HepG2 (cell line): ENCODE data around the gene ANKRD1. TPM values are rescaled to one million over a fixed set of nuclear protein-coding genes. Genes with fewer than 3 reads are reported as not detected.

Source experiments
- EEA1 ChIP-seq: sonication (generic); formaldehyde crosslinking; IDR thresholded peaks from 2 replicates; pipeline ENCODE4 v1.5.1; 2020; ENCODE audit warnings: mild to moderate bottlenecking, missing genetic modification reagents, borderline replicate concordance
- HNF4G ChIP-seq, 2 experiments: sonication (generic) in 1 of 2; formaldehyde crosslinking in 1 of 2; IDR thresholded peaks; 2 replicates each; pipeline versions ENCODE4 v1.4.0 to v1.6.1; 2011 to 2020; ENCODE audit warnings: borderline replicate concordance in 2 of 2, low read depth in 2 of 2, mild to moderate bottlenecking in 2 of 2, low read length in 1 of 2, missing genetic modification reagents in 1 of 2, moderate library complexity in 1 of 2
- MEF2D ChIP-seq: sonication (generic); formaldehyde crosslinking; IDR thresholded peaks from 2 replicates; pipeline ENCODE4 v1.5.1; 2020; ENCODE audit warnings: mild to moderate bottlenecking, missing genetic modification reagents
- MEIS2 ChIP-seq: sonication (generic); formaldehyde crosslinking; IDR thresholded peaks from 2 replicates; pipeline ENCODE4 v1.9.0; 2021; ENCODE audit warnings: mild to moderate bottlenecking, missing genetic modification reagents
- NR2C2 ChIP-seq: sonication (generic); formaldehyde crosslinking; IDR thresholded peaks from 2 replicates; pipeline ENCODE4 v1.4.0; 2020; ENCODE audit warnings: missing genetic modification reagents, mild to moderate bottlenecking, moderate library complexity, borderline replicate concordance
- PPARG ChIP-seq: conservative IDR thresholded peaks from 2 replicates; pipeline ENCODE4 v1.6.1; 2016; ENCODE audit warnings: missing biosample characterization, missing genetic modification reagents
- PTBP1 ChIP-seq: fragments of 200-400 bp; formaldehyde crosslinking; IDR thresholded peaks from 2 replicates; pipeline ENCODE4 v1.6.1; 2018; ENCODE audit warnings: low read length, low read depth; ENCODE audit not compliant: poor library complexity, severe bottlenecking
- ZNF556 ChIP-seq: sonication (generic); formaldehyde crosslinking; IDR thresholded peaks from 2 replicates; pipeline ENCODE4 v1.4.0; 2020; ENCODE audit warnings: mild to moderate bottlenecking, missing genetic modification reagents, borderline replicate concordance
- ZNF598 ChIP-seq: sonication (generic); formaldehyde crosslinking; IDR thresholded peaks from 2 replicates; pipeline ENCODE4 v1.5.1; 2020; ENCODE audit warnings: mild to moderate bottlenecking, missing genetic modification reagents, borderline replicate concordance
- ZNF891 ChIP-seq: sonication (generic); formaldehyde crosslinking; IDR thresholded peaks from 2 replicates; pipeline ENCODE4 v1.5.0; 2020; ENCODE audit warnings: mild to moderate bottlenecking, missing genetic modification reagents
- polyA plus RNA-seq, 8 experiments: library from polyadenylated mRNA; depleted of rRNA in 3 of 8; stranded (reverse) in 7 of 8; unstranded in 1 of 8; fragments of >200 nt; fragmentation: Illumina TruSeq in 4 of 8; extraction: Trizol in 4 of 8; gene quantifications; 2 replicates each; pipeline versions ENCODE4 v1.2.1 to v1.2.3, GENCODE V29; 2011 to 2016; ENCODE audit warnings: low read depth in 4 of 8, missing spikeins in 1 of 8, mixed read lengths in 1 of 8; ENCODE audit not compliant: insufficient read depth in 1 of 8
- total RNA-seq, 5 experiments: library from RNA; depleted of rRNA; stranded (reverse); fragments of >200 nt; fragmentation: Illumina TruSeq; extraction: Trizol; gene quantifications; 2 replicates each; pipeline ENCODE4 v1.2.3, GENCODE V29; 2016; ENCODE audit warnings: low read depth in 1 of 5
- TF ChIP-seq, protein P1 (sequence below), 2 experiments: sonication (generic) in 1 of 2; formaldehyde crosslinking in 1 of 2; IDR thresholded peaks; 2 replicates each; pipeline versions ENCODE4 v1.6.1 to v1.9.0; 2014 to 2022; ENCODE audit warnings: antibody characterized with exemption in 1 of 2, borderline replicate concordance in 1 of 2, inconsistent platforms in 1 of 2, low read depth in 1 of 2, missing genetic modification reagents in 1 of 2
- TF ChIP-seq, protein P2 (sequence below): sonication (generic); formaldehyde crosslinking; IDR thresholded peaks from 2 replicates; pipeline ENCODE4 v1.5.1; 2020; ENCODE audit warnings: missing genetic modification reagents, mild to moderate bottlenecking, borderline replicate concordance
- TF ChIP-seq, protein P3 (sequence below): sonication (generic); formaldehyde crosslinking; IDR thresholded peaks from 2 replicates; pipeline ENCODE4 v1.9.0; 2021; ENCODE audit warnings: missing genetic modification reagents, borderline replicate concordance

ANKRD1 gene
- total and polyA plus RNA-seq, 2 of the 13 experiments (the other 11 are each of a cell fraction or from before 2014, with no cell fraction given), result 19.4 to 41.8 TPM

DNA sequence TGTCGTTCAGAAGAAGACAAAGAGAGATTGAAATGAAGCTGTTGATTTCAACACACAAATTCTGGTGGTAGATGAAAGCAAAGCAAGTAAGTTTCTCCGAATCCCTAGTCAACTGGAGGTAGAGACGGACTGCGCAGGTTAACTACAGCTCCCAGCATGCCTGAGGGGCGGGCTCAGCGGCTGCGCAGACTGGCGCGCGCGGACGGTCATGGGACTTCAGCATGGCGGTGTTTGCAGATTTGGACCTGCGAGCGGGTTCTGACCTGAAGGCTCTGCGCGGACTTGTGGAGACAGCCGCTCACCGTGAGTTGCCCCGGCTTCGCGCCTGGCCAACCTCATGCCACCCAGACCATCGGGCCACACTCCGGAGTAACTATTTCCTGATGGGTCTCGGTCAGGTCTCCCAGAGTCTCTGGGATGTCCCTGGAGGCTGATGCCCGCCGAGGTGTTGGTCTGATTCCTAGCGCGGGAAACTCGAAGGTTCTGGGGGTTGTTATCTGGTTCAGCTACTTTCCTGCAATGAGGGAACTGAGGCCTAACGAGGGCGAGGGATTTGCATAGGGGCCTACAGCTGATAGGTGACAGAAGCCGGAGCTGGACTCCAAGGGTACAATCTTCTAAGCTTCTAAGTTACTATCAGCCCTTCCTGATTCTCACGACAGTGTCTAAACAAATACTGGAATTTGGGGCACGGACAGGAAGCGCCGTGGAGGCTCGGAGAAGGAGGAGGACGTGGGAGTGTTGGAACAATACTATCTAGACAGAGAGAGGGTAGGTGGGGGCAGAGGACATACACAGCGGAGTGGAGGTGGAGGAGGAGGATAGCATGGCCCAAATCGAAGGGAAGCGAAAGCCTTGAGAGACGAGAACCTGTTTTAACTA, 48.9 kb downstream of the ANKRD1 start, which contains the start of gene RPP30 (continued):
- TF ChIP-seq, protein P1, sequence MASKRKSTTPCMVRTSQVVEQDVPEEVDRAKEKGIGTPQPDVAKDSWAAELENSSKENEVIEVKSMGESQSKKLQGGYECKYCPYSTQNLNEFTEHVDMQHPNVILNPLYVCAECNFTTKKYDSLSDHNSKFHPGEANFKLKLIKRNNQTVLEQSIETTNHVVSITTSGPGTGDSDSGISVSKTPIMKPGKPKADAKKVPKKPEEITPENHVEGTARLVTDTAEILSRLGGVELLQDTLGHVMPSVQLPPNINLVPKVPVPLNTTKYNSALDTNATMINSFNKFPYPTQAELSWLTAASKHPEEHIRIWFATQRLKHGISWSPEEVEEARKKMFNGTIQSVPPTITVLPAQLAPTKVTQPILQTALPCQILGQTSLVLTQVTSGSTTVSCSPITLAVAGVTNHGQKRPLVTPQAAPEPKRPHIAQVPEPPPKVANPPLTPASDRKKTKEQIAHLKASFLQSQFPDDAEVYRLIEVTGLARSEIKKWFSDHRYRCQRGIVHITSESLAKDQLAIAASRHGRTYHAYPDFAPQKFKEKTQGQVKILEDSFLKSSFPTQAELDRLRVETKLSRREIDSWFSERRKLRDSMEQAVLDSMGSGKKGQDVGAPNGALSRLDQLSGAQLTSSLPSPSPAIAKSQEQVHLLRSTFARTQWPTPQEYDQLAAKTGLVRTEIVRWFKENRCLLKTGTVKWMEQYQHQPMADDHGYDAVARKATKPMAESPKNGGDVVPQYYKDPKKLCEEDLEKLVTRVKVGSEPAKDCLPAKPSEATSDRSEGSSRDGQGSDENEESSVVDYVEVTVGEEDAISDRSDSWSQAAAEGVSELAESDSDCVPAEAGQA (IDR thresholded peaks at IDR 0.05; ENCODE audit: low read depth), result peak; percentile 66
- TF ChIP-seq, protein P1 (CRISPR knock-in tag; IDR thresholded peaks at IDR 0.05; ENCODE audit: borderline replicate concordance), result no peak
- TF ChIP-seq, protein P2, sequence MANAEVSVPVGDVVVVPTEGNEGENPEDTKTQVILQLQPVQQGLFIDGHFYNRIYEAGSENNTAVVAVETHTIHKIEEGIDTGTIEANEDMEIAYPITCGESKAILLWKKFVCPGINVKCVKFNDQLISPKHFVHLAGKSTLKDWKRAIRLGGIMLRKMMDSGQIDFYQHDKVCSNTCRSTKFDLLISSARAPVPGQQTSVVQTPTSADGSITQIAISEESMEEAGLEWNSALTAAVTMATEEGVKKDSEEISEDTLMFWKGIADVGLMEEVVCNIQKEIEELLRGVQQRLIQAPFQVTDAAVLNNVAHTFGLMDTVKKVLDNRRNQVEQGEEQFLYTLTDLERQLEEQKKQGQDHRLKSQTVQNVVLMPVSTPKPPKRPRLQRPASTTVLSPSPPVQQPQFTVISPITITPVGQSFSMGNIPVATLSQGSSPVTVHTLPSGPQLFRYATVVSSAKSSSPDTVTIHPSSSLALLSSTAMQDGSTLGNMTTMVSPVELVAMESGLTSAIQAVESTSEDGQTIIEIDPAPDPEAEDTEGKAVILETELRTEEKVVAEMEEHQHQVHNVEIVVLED (CRISPR knock-in tag), result peak; percentile 59; the same call in 1 of the 2 replicates
- TF ChIP-seq ZNF556 (CRISPR knock-in tag), result no peak
- peak; percentile 94 for TF ChIP-seq ZNF891 (CRISPR knock-in tag)
- TF ChIP-seq ZNF598, result peak; percentile 73; the same call in 1 of the 2 replicates
- TF ChIP-seq NR2C2 (CRISPR knock-in tag), result peak; percentile 58; the same call in 1 of the 2 replicates
- no peak; the same call in 1 of the 2 replicates for TF ChIP-seq EEA1 (CRISPR knock-in tag)
- TF ChIP-seq, protein P3, sequence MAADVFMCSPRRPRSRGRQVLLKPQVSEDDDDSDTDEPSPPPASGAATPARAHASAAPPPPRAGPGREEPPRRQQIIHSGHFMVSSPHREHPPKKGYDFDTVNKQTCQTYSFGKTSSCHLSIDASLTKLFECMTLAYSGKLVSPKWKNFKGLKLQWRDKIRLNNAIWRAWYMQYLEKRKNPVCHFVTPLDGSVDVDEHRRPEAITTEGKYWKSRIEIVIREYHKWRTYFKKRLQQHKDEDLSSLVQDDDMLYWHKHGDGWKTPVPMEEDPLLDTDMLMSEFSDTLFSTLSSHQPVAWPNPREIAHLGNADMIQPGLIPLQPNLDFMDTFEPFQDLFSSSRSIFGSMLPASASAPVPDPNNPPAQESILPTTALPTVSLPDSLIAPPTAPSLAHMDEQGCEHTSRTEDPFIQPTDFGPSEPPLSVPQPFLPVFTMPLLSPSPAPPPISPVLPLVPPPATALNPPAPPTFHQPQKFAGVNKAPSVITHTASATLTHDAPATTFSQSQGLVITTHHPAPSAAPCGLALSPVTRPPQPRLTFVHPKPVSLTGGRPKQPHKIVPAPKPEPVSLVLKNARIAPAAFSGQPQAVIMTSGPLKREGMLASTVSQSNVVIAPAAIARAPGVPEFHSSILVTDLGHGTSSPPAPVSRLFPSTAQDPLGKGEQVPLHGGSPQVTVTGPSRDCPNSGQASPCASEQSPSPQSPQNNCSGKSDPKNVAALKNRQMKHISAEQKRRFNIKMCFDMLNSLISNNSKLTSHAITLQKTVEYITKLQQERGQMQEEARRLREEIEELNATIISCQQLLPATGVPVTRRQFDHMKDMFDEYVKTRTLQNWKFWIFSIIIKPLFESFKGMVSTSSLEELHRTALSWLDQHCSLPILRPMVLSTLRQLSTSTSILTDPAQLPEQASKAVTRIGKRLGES (CRISPR knock-in tag), result no peak
- no peak for TF ChIP-seq HNF4G (IDR thresholded peaks at IDR 0.05; ENCODE audit: borderline replicate concordance, low read depth, low read length)
- TF ChIP-seq HNF4G (CRISPR knock-in tag; IDR thresholded peaks at IDR 0.05; ENCODE audit: borderline replicate concordance, low read depth), result no peak
- no peak for TF ChIP-seq MEIS2 (CRISPR knock-in tag)
- peak; percentile 40 for TF ChIP-seq PTBP1
- no peak for TF ChIP-seq PPARG (CRISPR knock-in tag)
- 0 out of 2 replicates have a peak, but pooled peaks have one; percentile 48 for TF ChIP-seq MEF2D (CRISPR knock-in tag)
